Measurements from ENCODE around the gene PTP4A2.
"Not testable (repeated sequence)": the region's sequence is repeated elsewhere in the genome, so short reads cannot be mapped to it uniquely, and the experiment has no call there.

PTP4A2 gene

DNA sequence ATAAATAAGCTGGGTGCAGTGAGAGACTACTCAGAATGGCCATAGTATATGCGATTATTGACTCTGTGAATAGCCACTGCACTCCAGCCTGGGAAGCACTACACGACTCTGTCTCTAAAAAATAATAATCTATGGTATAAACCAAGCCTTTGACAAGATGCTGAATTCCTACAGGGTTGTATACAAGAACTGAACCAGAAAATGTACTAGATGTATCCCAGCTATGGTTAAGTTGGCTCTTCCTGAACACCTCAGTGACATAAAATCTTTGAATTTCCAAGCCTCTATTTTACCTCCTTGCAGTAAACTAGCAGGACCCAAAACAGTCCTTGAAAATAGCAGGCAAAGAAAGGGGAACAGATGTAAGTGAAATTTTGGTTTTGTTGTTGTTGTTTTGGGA is 32.5 kb downstream of the PTP4A2 start:
- H3K27me3 ChIP-seq (ENCODE audit: insufficient read depth, insufficient read length) = no peaks in the 10 kb centered on the region
- H3K36me3 ChIP-seq (ENCODE audit: insufficient read depth, insufficient read length, low read length) = peaks cover 42% of the 10 kb centered on the region
- TF ChIP-seq YY1 (IDR thresholded peaks at IDR 0.05; ENCODE audit: insufficient read depth, insufficient read length) (no peak), ZNF274 (IDR thresholded peaks at IDR 0.05; ENCODE audit: low read depth, low read length) (no peak), SUZ12 (IDR thresholded peaks at IDR 0.05; ENCODE audit: extremely low read depth, insufficient read depth, insufficient read length) (no peak)

DNA sequence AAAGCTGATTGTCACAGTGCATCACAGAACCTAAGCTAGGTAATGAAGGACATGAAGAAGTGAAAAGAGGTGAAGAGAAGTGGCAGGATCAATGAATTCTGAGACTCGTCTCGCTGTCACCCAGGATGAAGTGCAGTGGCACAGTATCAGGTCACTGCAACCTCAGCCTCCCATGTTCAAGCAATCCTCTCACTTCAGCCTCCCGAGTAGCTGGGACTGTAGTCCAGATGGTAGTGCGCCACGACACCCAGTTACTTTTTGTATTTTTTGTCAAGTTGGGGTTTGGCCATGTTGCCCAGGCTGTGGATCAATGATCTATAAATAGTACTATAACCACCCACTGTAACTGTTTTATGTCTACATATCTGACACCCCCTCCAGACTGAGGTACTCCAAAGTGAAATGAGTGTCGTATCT is 33.1 kb downstream of the PTP4A2 start:
- DNase-seq (ENCODE audit: low read depth, low spot score) = no peak
- H3K9me3 ChIP-seq (ENCODE audit: insufficient read depth, low read length) = peaks cover 9% of the 10 kb centered on the region; the same call in 1 of the 2 replicates
- no peak for TF ChIP-seq ZNF274 (IDR thresholded peaks at IDR 0.05; ENCODE audit: low read depth, low read length)
- TF ChIP-seq SUZ12 (IDR thresholded peaks at IDR 0.05; ENCODE audit: extremely low read depth, insufficient read depth, insufficient read length) = no peak
- no peak for TF ChIP-seq YY1 (IDR thresholded peaks at IDR 0.05; ENCODE audit: insufficient read depth, insufficient read length)
- H3K4me1 ChIP-seq (ENCODE audit: insufficient read depth, insufficient read length) = no peaks in the 10 kb centered on the region
- H3K36me3 ChIP-seq (ENCODE audit: insufficient read depth, insufficient read length, low read length) = peaks cover 36% of the 10 kb centered on the region
- H3K27me3 ChIP-seq (ENCODE audit: insufficient read depth, insufficient read length) = no peaks in the 10 kb centered on the region
- H3K9ac ChIP-seq (ENCODE audit: insufficient read length, low read depth) = no peak overlapping the region
- H3K4me3 ChIP-seq (ENCODE audit: insufficient read length, low read depth) = no peak overlapping the region

More for the DNA sequence above, 32.5 kb downstream of the PTP4A2 start:
- no peaks in the 10 kb centered on the region for H3K4me1 ChIP-seq (ENCODE audit: insufficient read depth, insufficient read length)
- no peak for DNase-seq (ENCODE audit: low read depth, low spot score)
- H3K9me3 ChIP-seq (ENCODE audit: insufficient read depth, low read length) = peaks cover 9% of the 10 kb centered on the region; the same call in 1 of the 2 replicates
- no peak overlapping the region for H3K4me3 ChIP-seq (ENCODE audit: insufficient read length, low read depth)
- no peak overlapping the region for H3K9ac ChIP-seq (ENCODE audit: insufficient read length, low read depth)

DNA sequence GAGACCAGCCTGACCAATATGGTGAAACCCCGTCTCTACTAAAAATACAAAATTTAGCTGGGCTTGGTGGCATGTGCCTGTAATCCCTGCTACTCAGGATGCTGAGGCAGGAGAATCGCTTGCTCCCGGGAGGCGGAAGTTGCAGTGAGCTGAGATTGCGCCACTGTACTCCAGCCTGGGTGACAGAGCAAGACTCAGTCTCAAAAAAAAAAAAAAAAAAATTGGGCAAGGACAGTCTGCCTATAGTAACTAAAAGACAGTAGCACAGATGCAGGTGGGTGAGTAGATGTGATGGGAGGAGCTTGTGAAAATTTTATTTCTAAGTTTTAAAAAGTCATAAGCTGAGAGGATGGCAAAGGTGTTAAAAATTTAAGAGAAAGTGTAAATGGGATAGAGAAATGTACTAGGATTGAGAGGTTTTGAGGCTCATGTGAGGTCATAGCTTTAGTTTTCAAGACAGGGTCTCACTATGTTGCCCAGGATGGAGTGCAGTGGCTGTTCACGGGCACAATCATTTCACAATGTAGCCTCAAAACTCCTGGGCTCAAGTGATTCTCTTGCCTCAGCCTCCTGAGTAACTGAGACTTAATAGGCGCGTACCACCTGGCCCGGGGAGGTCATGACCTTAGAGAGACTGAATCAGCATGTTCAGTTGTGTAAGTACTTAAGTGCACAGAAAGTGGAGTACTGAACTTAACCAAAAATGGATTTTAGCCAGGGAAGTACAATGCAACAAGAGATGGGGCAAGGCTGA is 33.7 kb downstream of the PTP4A2 start:
- no peak overlapping the region for H3K4me3 ChIP-seq (ENCODE audit: insufficient read length, low read depth)
- TF ChIP-seq SUZ12 (IDR thresholded peaks at IDR 0.05; ENCODE audit: extremely low read depth, insufficient read depth, insufficient read length) = no peak
- no peak for TF ChIP-seq YY1 (IDR thresholded peaks at IDR 0.05; ENCODE audit: insufficient read depth, insufficient read length)
- no peak for TF ChIP-seq ZNF274 (IDR thresholded peaks at IDR 0.05; ENCODE audit: low read depth, low read length)
- H3K36me3 ChIP-seq (ENCODE audit: insufficient read depth, insufficient read length, low read length) = peaks cover 32% of the 10 kb centered on the region
- H3K27me3 ChIP-seq (ENCODE audit: insufficient read depth, insufficient read length) = no peaks in the 10 kb centered on the region
- DNase-seq (ENCODE audit: low read depth, low spot score) = no peak
- peaks cover 9% of the 10 kb centered on the region; the same call in 1 of the 2 replicates for H3K9me3 ChIP-seq (ENCODE audit: insufficient read depth, low read length)
- H3K9ac ChIP-seq (ENCODE audit: insufficient read length, low read depth) = no peak overlapping the region
- H3K4me1 ChIP-seq (ENCODE audit: insufficient read depth, insufficient read length) = no peaks in the 10 kb centered on the region

DNA sequence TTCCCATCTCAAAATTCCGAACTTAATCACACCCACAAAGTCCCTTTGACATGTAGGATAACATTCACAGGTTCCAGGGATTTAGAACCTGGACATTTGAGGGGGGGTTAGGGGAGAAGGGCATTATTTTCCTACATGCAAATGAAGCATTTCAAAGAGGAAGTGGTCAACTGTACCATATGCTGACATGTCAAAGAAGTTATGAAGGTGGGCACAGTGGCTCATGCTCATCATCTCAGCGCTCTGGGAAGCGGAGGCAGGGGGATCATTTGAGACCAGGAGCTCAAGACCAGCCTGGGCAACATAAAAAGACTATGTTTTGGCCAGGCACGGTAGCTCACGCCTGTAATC is 35.7 kb downstream of the PTP4A2 start:
- TF ChIP-seq YY1 (IDR thresholded peaks at IDR 0.05; ENCODE audit: insufficient read depth, insufficient read length) = no peak
- no peak for TF ChIP-seq ZNF274 (IDR thresholded peaks at IDR 0.05; ENCODE audit: low read depth, low read length)
- no peak for TF ChIP-seq SUZ12 (IDR thresholded peaks at IDR 0.05; ENCODE audit: extremely low read depth, insufficient read depth, insufficient read length)
- Histone ChIP-seq H3K9me3 (ENCODE audit: insufficient read depth, low read length) (peaks cover 9% of the 10 kb centered on the region; the same call in 1 of the 2 replicates), H3K9ac (ENCODE audit: insufficient read length, low read depth) (no peak overlapping the region), H3K27me3 (ENCODE audit: insufficient read depth, insufficient read length) (no peaks in the 10 kb centered on the region), H3K36me3 (ENCODE audit: insufficient read depth, insufficient read length, low read length) (peaks cover 18% of the 10 kb centered on the region), H3K4me1 (ENCODE audit: insufficient read depth, insufficient read length) (no peaks in the 10 kb centered on the region), H3K4me3 (ENCODE audit: insufficient read length, low read depth) (no peak overlapping the region)
- no peak for DNase-seq (ENCODE audit: low read depth, low spot score)

DNA sequence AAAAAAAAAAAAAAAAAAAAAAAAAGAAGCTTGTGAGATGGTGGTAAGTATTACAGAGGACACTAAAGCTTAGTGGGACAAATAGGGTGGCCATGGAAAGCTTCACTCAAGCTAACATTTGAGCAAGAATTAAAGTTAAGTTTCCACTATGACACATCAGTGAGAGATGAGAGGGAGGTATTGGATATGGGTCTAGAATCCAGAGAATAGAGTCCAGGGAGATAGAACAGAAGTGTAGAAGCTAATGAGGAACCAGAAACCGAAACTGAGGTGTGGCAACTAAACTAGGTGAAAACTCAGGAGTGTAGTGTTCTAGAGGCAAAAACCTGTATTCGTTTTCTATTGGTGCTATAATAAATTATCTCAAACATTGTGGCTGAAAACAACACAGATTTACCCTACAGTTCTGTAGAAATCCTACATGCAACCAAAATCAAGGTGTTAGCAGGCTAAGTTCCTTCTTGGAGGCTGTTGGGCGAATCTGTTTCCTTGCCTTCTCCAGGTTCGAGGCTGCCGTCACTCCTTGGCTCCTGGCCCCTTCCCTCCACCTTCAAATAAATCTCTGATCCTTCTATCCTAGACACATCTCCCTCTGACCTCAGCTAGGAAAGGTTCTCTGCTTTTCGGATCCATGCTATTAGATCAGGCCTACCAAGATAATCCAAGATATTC is 36.2 kb downstream of the PTP4A2 start:
- no peak for TF ChIP-seq SUZ12 (IDR thresholded peaks at IDR 0.05; ENCODE audit: extremely low read depth, insufficient read depth, insufficient read length)
- no peak for TF ChIP-seq YY1 (IDR thresholded peaks at IDR 0.05; ENCODE audit: insufficient read depth, insufficient read length)
- TF ChIP-seq ZNF274 (IDR thresholded peaks at IDR 0.05; ENCODE audit: low read depth, low read length) = no peak
- Histone ChIP-seq H3K4me3 (ENCODE audit: insufficient read length, low read depth) (no peak overlapping the region), H3K4me1 (ENCODE audit: insufficient read depth, insufficient read length) (no peaks in the 10 kb centered on the region), H3K9ac (ENCODE audit: insufficient read length, low read depth) (no peak overlapping the region), H3K36me3 (ENCODE audit: insufficient read depth, insufficient read length, low read length) (peaks cover 13% of the 10 kb centered on the region), H3K9me3 (ENCODE audit: insufficient read depth, low read length) (peaks cover 9% of the 10 kb centered on the region; the same call in 1 of the 2 replicates), H3K27me3 (ENCODE audit: insufficient read depth, insufficient read length) (no peaks in the 10 kb centered on the region)
- no peak for DNase-seq (ENCODE audit: low read depth, low spot score)

DNA sequence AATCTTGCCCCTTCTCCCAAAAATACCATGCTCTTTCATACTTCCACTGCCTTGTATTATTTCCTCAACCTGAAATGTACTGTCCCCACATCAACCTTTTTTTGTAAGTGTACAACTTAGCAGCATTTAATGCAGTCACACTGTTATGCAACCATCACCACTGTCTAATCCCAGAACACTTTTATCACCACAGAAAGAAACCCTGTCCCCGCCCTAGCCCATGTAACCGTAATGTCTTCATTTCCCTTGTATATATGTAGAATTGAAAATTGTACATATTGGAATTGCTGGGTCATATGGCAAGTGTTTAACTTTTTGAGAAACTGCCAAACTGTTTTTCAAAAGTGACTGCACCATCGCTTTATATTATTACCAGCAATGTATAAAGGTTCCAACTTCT is 37.4 kb downstream of the PTP4A2 start:
- no peak for DNase-seq (ENCODE audit: low read depth, low spot score)
- Histone ChIP-seq H3K9me3 (ENCODE audit: insufficient read depth, low read length) (peaks cover 9% of the 10 kb centered on the region; the same call in 1 of the 2 replicates), H3K4me1 (ENCODE audit: insufficient read depth, insufficient read length) (no peaks in the 10 kb centered on the region), H3K27me3 (ENCODE audit: insufficient read depth, insufficient read length) (no peaks in the 10 kb centered on the region), H3K9ac (ENCODE audit: insufficient read length, low read depth) (no peak overlapping the region), H3K36me3 (ENCODE audit: insufficient read depth, insufficient read length, low read length) (peaks cover 1% of the 10 kb centered on the region), H3K4me3 (ENCODE audit: insufficient read length, low read depth) (no peak overlapping the region)
- TF ChIP-seq YY1 (IDR thresholded peaks at IDR 0.05; ENCODE audit: insufficient read depth, insufficient read length) (no peak), ZNF274 (IDR thresholded peaks at IDR 0.05; ENCODE audit: low read depth, low read length) (no peak), SUZ12 (IDR thresholded peaks at IDR 0.05; ENCODE audit: extremely low read depth, insufficient read depth, insufficient read length) (no peak)

DNA sequence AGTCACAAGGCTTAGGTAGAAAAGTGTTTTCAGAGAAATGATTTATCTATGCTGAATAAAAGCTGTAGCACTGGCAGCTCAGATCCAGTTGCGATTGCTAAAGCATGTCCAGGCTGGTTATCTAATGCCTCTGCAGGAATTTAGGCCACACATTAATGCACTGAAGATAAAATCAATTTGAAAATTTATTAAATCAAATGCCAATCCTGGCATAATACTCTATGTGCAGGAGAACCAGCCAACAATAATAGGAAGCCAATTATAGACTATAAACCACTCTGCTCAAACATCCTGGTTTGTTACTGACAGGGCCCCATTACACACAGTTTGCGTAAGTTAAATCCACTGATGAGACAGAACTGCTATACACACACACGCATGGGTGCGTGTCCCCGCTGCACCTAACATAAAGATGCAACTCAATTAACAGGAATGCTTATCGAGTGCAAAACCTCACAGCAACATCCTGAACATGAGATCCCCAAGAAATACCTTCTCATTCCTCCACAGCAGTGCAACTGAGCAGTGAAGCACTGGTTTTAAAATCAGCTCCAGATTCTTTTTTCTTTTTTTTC is 40.6 kb downstream of the PTP4A2 start:
- TF ChIP-seq ZNF274 (IDR thresholded peaks at IDR 0.05; ENCODE audit: low read depth, low read length) = no peak
- no peak for TF ChIP-seq SUZ12 (IDR thresholded peaks at IDR 0.05; ENCODE audit: extremely low read depth, insufficient read depth, insufficient read length)
- Histone ChIP-seq H3K27me3 (ENCODE audit: insufficient read depth, insufficient read length) (no peaks in the 10 kb centered on the region), H3K9ac (ENCODE audit: insufficient read length, low read depth) (no peak overlapping the region), H3K4me1 (ENCODE audit: insufficient read depth, insufficient read length) (no peaks in the 10 kb centered on the region), H3K36me3 (ENCODE audit: insufficient read depth, insufficient read length, low read length) (no peaks in the 10 kb centered on the region), H3K4me3 (ENCODE audit: insufficient read length, low read depth) (no peak overlapping the region), H3K9me3 (ENCODE audit: insufficient read depth, low read length) (peaks cover 9% of the 10 kb centered on the region; the same call in 1 of the 2 replicates)
- DNase-seq (ENCODE audit: low read depth, low spot score) = no peak

DNA sequence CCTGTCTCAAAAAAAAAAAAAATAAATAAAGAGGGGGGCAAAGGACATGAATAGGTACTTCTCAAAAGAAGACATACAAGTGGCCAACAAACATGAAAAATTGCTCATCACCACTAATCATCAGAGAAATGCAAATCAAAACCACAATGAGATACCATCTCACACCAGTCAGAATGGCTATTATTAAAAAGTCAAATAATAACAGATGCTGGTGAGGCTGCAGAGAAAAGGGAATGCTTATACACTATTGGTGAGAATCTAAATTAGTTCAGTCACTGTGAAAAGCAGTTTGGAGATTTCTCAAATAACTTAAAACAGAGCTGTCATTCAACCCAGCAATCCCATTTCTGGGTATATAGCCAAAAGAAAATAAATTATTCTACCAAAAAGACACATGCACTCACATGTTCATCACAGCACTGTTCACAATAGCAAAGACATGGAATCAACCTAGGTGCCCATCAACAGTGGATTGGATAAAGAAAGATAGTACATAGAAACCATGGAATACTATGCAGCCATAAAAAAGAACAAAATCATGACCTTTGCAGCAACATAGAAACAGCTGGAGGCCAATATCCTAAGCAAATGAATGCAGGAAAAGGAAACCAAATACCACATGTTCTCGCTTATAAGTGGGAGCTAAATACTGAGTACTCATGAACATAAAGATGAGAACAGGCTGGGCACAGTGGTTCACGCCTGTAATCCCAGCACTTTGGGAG is 42.5 kb downstream of the PTP4A2 start:
- not testable (repeated sequence) for H3K9me3 ChIP-seq (ENCODE audit: insufficient read depth, low read length); H3K4me3 ChIP-seq (ENCODE audit: insufficient read length, low read depth); DNase-seq (ENCODE audit: low read depth, low spot score); H3K9ac ChIP-seq (ENCODE audit: insufficient read length, low read depth); H3K4me1 ChIP-seq (ENCODE audit: insufficient read depth, insufficient read length); H3K27me3 ChIP-seq (ENCODE audit: insufficient read depth, insufficient read length); H3K36me3 ChIP-seq (ENCODE audit: insufficient read depth, insufficient read length, low read length)

All from NT2/D1 (cell line).